Epidermal melanocyte (primary cell): ENCODE measurements around the gene ZFAND5.
A peak's percentile ranks its signal among the peaks of the same experiment; 100 is the strongest.

Experiments
- DNase-seq: peaks from one replicate; pipeline ENCODE4 v3.0.0; 2011; ENCODE audit warnings: low spot score; ENCODE audit not compliant: insufficient read length

The ZFAND5 gene, protein sequence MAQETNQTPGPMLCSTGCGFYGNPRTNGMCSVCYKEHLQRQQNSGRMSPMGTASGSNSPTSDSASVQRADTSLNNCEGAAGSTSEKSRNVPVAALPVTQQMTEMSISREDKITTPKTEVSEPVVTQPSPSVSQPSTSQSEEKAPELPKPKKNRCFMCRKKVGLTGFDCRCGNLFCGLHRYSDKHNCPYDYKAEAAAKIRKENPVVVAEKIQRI

DNA sequence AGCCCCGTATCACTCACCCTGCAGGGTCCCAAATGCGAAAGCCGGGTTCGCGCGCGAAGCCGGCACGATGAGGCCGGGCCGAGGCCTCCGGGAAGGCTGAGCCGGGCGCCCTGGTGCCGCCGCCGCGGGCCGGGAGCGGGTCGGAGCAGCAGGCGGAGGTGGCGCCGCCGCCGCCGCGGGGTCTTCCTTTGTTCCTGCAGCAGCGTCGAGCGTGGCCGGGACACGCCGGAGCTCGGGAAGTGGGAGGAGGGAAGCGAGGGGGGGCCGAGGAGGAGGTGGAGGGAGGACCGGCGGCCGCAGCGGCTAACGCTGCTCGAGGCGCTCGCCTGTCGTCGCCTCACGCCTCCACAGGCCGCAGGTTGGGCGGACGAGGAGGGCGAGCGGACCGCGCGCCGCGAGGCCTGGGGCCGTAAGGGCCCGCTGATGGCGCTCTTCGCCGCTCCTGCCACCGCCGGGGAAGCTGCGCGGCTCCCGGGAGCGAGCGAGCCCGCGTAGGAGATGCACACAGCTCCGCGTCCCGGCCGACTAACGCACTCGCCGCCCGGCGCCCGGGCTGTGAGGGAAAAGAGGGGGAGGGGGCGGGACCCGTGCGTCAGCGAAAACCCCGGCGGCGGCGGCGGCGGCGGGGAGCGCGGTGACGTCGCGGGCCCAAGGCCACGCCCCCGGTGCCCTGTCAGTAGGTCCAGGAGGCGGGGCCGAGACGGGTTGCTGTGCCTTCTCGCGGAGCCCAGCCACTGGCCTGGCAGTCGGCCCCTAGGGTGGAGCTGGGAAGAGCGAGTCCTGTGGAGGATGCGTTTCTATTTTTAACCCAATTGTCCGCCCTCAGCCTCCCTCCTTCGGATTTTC is at the start of gene ZFAND5:
Gene ZFAND5, minus strand, starts transcription at position 530 of the 846 bp plus-strand sequence. CDS start 4,430 bp downstream, outside the sequence.
- peak; percentile 95 for DNase-seq

DNA sequence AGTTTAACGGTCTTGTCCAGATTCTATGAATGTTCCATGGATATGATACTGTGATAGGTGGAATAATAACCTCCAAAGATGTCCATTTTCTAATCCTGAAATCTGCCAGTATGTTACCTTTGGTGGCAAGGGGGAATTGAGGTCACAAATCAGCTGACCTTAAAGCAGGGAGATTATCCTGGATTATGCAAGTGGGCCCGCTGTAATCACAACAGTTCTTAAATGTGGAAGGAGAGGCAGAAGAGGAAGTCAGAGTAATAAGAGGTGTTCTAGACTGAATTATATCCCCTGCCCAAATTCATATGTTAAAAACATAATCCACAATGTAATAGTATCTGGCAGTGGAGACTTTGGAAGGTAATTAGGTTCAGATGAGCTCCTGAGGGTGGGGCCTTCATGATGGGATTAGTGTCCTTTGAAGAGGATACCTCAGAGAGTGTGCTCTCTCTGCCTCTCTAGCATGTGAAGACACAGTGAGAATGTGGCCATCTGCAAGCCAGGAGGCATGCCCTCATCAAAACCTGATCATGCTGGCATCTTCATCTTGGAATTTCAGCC is 47.6 kb upstream of the ZFAND5 start:
- DNase-seq, result no peak

DNA sequence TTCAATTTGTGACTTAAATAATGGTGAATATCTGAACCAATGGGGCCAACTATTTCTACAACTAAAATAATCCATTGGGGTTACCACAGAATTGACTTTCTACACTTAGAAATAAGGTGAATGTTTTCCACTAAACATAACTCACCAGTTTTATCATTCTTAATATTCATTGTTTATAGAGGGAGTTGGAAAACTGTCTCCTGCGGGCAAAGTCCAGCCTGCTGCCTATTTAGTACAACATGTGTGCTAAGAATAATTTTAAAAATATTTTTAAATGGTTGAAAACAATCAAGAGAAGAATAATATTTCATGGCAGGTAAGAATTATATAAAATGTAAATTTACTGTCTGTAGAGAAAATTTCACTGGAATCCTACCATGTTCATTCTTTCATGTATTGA is 45.2 kb upstream of the ZFAND5 start:
- no peak for DNase-seq

DNA sequence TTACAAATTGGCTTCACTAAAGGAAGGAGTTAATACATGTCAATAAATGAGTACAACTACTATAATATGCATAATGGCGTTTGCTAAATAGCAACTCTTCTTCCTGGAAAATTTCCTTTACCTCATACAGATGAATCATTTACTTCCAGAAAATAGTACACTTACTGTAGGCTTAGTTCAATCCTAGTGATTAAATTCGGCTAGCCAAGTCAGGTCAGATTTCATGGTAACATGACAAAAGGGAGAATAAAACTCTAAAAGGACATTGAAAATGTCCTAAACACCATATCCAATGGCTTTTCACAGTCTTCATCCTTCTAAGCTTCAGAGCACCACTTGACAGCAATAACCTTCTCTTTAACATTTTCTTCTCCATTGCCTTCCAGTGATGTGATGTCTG is 42.1 kb upstream of the ZFAND5 start:
- no peak for DNase-seq

DNA sequence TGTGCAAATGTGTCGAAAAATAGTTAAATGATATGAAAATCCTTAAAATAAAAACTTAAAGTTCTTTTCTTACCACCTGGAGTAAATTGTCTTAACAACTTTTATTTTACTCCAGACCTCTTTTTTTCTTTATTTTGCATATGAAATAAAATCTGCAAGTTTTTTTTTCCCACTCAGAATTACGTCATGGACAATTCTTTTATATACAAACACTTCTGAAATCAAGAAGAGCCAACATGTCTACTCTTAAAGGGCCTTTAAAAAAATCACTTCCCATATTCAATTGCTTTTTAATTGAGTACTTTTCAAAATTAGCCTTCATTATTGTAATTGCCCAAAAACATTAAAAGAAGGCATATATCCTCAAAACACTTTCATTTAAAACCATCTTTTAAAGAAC is 37.7 kb upstream of the ZFAND5 start:
- DNase-seq, result no peak

DNA sequence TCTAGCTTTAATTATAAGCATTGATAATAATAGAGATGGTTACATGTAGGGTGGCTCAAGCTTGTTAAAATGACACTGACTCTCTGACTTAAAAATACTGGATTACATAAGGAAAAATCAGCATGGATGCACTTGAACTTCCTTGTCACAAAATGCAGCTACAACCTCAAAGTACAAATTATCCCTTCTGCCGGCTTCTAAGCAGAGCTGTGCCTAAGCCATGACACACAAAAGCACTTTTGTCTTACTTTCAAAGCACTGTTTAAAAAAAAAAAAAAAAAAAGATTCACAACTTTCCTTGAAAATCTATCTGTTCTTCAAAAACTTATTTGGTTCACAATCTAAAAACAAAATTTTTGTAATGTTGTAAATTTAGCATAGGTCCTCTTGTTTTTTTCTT is 36.4 kb upstream of the ZFAND5 start:
- DNase-seq, result peak; percentile 41

DNA sequence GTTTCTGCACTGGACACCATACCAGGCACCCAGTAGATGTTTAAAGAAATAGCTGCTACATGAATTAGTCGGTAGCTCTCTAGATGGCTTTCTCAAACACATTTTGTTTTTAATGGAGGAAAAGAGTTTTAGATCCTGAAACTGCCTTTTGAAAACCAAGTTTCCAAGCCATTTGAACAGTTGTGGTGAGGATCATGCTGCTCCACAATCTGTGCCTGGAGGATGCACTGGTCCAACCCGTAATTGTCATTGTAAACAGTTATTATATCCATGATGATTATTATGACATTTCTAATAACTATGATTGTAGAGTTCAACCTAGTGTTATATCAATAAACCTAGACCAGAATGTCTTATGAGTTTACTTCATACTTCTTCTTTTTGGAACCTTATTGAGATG is 35.9 kb upstream of the ZFAND5 start:
- no peak for DNase-seq

DNA sequence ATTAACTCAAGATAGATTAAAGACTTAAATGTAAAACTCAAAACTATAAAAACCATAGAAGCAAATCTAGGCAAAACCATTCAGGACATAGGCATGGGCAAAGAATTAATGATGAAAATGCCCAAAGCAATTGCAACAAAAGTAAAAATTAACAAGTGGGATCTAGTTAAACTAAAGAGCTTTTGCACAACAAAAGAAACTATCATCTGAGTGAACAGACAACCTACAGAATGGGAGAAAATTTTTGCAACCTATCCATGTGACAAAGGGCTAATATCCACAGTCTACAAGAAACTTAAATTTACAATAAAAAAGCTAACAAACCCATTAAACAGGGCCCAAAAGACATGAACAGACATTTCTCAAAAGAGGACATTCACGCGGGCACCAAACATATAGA is 34.4 kb upstream of the ZFAND5 start:
- DNase-seq, result no peak

DNA sequence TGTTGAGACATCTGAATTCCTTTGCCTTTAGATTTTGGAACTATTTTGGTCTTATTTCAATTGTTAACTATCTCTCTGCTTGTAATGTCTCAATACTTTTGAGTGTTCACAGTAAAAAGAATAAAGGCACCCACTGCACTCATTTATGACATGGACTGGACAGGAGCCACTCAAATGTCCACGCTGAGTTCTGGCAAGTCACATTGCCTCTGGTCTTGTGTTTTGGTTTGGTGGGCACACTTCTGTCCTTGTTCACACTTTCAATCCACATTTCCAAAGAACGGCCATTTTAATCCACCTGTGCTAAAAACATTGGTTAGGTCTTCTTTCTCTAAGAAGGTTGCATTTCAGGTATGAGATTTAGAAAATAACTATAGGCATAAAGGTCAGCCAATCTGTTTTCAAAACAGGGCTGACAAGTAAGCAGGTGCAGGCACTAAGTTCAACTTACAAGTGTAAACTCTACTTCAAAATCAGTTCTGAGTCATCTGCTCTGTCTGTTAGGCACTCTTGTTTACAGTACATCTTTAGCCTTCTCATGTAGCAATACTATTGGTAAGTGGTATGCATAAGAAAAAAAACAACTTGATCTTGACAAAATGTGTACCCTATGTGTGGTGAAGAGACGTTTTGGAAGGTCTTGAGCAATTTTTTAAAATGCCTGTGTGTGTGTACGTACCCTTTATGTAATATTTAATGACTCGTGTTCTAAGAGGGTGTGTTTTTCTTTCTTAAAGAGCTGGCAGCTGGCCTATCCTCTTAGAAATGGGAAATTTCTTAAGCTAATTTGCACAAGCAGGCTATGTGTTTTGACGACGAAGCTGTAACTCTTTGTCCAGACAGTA is 31.5 kb upstream of the ZFAND5 start:
- DNase-seq, result no peak

DNA sequence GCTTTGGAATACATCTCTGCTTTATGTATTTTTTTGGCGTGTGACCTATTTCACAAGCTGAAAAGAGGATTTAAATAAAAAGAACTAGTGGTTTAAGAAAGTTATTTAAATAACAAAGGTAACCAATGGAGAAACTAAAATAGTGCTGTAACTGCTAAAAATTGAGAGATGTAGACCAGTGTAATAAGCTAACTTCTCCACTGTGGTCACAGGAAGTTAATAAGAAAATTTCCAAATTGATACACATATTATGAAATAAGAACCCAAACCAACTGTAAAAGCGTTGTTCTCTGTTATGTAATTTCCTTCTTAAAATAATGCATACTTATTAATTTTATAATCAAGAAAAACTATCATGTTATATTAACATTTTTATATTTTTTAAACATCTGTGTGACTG is 29.1 kb upstream of the ZFAND5 start:
- no peak for DNase-seq

DNA sequence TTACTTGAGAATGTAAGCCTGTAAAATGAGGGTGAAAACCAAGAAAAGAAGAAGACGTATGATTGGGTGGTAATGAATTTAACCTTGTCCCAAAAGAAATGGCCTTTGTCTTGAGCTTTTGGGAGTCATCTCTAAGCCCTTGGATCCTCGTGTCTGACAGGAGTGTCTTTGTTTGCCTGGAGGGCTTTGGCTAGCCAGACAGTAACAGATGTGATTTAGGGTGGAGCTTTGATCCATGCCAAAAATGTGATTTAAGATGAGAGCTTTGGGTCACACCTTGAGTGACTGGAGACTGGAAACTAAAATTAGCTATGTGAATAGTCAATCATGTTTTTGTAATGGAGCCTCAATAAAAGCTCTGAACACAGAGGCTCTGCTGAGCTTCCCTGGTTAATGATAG is 25.9 kb upstream of the ZFAND5 start:
- no peak for DNase-seq

DNA sequence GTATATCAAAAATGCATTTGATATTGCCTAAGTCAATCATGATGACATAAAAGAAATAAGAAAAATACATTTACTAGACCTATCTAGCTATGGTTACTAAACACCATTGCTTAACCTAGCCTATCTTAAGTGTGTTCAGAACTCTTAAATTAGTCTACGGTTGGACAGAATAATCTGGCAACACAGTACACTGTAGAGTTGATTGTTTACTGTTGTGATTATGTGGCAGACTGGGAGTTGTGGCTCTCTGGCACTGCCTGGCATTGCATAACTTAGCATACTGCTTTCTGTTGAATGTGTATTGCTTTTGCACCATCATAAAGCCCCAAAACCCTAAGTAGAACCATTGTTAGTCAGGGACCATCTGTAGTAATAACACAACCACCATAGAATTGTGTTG is 21.2 kb upstream of the ZFAND5 start:
- no peak for DNase-seq

DNA sequence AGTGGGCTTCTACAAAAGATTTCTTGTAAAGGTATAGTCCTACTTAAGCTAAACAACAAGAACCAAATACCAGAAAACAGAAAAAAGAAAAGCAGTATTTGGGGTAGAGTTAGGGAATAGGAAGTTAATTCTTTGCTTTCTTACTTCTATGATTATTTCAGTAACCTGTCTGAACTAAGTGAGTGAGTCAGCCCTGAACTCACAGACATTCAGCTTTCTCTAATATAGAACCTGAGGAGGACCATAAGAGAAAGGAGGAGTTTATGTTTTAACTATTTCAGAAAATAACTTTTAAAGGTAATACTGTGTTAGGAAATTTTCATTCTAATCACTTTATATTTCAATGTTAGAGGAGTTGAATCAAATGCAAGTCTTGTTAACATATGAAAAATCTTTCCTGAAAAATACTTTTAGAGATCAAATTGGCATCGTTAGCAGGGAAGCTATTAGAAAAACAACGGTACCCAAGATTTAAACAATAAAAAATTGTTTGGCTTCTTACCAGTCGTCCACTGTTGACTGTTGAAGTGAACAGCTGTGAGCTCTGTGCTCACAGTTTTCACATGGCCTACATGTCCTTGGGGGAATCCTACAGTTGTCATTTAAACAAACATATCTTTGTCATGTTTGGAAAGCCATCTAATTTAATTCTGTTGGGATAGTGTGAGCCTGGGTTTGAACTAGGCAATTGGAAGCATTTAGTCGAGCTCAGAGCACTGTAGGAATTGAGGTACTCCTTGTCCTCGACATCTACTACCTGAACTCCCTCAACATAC is 19.9 kb upstream of the ZFAND5 start:
- no peak for DNase-seq

DNA sequence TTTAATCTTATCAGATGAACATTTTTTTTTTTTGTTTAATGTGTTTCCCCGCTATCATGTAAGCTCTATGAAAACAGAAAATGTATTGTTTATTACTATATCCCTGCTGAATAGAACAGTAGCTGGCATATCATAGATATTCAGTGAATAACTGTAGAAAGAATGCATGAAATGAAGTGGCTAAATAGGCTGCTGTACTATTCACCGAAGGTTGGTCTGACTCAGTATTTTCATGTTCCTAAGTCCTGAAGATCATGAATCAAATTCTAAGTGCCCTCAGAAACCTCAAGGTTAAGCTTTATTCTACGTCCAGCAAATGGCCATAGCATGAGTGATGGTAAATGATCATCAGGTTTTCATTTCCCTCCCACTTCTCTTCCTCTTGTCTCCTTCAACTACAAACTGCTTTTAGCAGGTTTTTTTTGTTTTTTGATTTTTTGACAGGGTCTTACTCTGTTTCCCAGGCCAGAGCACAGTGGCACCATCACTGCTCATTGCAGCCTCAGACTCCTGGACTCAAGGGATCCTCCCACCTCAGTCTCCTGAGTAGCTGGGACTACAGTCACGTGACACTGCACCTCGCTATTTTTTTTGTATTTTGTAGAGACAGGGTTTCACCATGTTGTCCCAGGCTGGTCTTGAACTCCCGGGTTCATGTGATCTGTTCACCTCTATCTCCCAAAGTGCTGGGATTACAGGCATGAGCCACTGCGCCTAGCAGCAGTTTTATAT is 19.1 kb upstream of the ZFAND5 start:
- no peak for DNase-seq

DNA sequence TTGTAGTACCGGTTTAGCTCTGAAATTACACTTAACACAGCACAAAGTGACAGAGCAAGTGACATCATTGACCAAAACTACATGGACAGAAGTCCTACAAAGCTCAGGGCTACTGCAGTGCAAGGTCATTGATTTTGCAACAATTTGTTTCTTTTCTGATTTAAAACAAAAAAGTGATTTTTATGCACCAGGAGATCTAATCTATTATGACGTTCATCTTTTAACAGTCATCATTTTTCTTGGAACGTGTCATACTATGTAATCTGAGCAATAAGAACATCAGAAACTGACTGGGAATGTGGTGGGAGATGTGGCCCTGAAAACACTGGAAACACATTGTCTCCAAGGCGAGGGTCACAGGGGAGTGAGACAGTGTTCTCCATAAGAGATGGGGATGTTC is 17.4 kb upstream of the ZFAND5 start:
- no peak for DNase-seq

DNA sequence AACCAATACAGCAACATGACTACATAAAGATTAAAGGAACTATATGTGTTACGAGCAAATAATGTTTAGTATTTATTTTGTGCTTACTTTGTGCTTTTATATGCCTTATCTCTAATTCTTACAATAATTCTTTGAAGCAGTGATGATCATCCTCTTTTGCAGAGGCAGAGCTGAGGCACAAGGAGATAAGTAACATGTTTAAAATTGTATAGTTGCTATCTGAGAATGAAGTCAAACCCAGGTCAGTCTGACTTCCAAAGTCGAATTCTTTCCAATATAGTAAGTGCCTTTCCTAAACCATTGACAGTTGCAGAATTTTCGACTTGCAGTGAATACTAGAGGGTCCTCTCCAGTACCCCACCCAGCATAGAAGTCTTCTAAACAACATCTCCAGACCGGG is 12.0 kb upstream of the ZFAND5 start:
- no peak for DNase-seq

DNA sequence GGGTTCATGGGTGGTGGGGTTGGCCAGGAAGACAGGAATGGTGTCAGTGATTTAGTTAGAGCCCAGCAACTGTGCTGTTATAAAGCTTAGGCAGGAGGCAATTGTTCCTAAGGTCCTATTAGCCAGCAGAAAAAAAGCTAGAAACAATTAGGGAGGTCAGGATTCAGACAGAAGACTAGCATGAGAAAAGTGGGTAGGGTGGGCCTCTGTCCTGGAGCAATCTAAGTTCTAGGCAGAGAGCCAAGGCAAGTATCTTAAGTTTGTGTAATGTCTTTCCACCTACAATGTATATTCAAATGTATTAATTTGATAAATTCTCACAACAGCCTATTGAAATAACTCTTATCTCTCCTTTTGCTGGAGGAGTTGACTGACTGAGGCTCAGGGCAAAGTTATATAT is 6.1 kb upstream of the ZFAND5 start:
- DNase-seq, result no peak

DNA sequence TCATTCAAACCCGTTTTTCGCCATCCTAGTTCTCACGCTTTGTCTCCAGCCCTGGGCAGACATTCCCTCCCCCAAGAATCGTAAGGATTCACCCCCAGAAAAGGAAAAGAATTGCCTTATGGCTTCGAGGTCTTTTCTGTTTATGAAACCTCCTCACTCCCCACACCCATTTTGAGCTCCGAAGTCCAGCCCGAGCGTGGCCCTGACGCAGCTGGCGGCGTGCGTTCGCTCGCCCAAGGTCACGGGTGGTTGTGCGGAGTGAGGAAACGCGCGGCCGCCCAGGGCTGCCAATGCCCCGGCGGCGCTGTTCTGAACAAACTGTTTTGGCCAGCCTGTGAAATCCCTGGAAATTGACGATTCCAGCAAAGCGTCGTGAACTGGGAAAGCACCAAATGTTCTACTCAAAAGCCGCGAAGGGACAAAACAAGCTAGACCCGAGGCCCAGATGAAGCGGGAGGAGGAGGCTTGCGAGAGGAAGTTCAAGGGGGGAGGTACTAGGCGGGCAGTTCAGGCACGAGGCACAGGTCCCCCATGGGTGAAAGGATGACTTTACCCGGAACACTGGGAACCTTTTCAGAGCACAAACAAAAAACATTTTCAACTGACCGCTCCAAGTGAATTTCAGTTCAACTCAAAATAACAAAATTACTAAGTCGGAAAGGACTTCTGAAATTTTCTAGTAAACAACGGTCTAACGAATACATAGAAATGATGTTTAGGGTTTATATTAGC is 683 bp upstream of the ZFAND5 start:
- DNase-seq, result peak; percentile 74

DNA sequence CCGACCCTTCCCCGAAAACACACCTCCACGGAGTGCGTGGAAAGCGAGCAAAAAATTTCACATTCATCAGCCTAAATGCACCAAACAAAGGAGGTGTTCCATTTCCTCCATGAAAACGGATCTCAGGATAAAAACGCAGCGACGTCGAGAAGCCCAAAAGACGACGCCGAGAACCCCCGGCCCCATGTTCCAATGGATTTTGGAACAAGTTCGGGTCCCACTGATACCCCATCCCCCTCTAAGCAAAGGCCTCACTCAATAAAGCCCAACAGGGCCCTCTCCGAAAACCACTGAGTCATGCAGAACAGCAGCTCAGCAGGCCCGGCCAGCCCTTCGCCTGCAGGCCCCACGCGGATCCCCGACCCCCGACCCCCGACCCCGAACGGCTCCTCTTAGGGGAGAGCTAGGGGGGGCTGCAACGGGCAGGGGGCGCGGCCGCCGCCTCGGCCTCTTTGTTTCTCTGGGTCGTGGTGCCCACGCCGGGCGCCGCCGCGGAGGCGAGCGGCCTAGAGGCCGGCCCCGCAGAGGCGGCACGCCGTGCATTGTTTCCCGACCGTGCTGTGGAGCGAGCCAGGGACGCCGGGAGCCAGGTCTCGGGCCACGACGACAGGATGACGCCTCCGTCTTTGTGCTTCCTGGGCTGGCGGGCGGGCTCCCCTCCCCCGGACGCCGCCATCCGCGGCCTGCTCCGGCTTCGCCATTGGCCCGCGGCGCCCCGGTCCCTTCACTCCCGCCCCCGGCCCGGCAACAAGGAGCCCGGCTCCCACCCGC is 915 bp downstream of the ZFAND5 start:
- no peak for DNase-seq
